ENCODE data around the gene SAP30BP. TPM values are rescaled to one million over a fixed set of nuclear protein-coding genes. Genes with fewer than 3 reads are reported as not detected.

Gene SAP30BP
- total RNA-seq, 2 experiments from 2014 or later: 93.4 to 101 TPM

DNA sequence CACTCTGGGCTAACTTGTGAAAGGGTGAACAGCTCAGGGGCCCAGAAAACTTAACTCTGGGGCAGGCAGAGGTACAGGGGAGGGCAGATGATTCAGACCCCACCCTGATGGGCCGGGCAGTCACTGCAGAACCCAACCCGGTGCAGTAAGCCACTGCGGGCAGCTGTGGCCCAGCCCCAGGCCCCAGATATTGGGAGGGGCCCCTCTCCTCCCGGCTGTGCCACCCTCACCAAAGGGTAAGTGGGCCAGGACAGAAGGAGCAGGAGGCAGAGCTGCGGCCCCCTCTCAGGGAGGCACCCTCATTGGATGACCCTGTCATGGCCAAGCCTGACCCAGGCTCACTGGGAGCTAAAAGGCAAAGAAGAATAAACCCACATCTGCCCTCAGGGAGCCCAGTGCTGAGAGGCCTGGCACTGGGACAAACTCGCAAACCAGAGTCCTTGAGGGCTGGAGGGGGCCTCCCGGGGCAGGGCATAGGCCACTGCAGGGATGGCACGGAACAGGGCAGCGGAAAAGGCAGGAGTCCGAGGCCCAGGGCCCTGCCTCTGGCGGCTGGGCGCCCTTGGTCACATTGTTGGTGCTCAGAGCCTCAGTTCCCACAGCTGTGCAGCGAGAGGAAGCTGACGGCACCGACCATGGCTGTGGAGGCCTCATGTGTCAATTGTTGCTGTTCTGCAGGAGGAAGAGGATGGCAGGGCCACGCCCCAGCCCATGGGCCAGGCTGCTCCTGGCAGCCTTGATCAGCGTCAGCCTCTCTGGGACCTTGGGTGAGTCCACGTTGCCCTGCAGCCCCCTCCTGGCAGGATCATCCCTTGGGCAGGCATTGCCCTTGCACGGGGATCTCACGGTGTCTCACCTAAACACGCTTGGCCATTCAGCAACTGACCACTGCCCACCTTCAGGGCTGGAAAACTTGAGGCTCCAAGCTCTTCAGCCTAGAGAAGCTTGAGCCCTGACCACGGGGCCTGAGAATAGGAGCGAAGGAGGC, 57.2 kb downstream of the SAP30BP start:
- Mint-ChIP-seq H3K9me3 (no peaks in the 10 kb centered on the region), H3K4me3 (no peak overlapping the region), H3K36me3 (no peaks in the 10 kb centered on the region), H3K27ac (no peak overlapping the region), H3K4me1 (peaks cover 2% of the 10 kb centered on the region), H3K27me3 (peaks cover 9% of the 10 kb centered on the region)
- DNase-seq: no peak

DNA sequence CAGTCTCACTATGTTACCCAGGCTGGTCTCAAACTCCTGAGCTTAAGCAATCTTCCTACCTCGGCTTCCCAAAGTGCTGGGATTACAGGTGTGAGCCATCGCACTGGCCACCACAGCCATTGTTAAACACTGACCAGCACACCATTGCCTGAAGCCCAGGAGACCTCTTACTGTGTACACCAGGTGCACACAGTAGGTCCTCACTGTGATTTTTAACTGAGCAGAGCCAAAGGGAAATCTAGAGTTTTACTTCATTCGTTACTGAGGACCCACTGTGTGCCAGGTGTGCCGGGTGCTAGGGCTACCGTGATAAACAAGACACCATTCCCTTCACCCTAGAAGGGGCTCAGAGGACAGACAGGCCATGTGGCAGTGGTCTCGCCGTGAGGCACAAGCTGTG, 58.4 kb downstream of the SAP30BP start:
- peaks cover 2% of the 10 kb centered on the region for H3K4me1 Mint-ChIP-seq
- no peak overlapping the region for H3K27ac Mint-ChIP-seq
- peaks cover 2% of the 10 kb centered on the region for H3K27me3 Mint-ChIP-seq
- H3K9me3 Mint-ChIP-seq: no peaks in the 10 kb centered on the region
- DNase-seq: no peak
- no peaks in the 10 kb centered on the region for H3K36me3 Mint-ChIP-seq
- no peak overlapping the region for H3K4me3 Mint-ChIP-seq

- Mint-ChIP-seq H3K36me3 (no peaks in the 10 kb centered on the region), H3K4me3 (no peak overlapping the region), H3K9me3 (no peaks in the 10 kb centered on the region), H3K27ac (no peak overlapping the region), H3K27me3 (no peaks in the 10 kb centered on the region), H3K4me1 (no peaks in the 10 kb centered on the region)
- no peak for DNase-seq
Observed at GRCh38 chr17:75727391-75727790, 60.3 kb downstream of the SAP30BP start.

- Mint-ChIP-seq H3K4me1 (no peaks in the 10 kb centered on the region), H3K4me3 (no peak overlapping the region), H3K27ac (no peak overlapping the region), H3K27me3 (no peaks in the 10 kb centered on the region), H3K36me3 (no peaks in the 10 kb centered on the region), H3K9me3 (no peaks in the 10 kb centered on the region)
- no peak for DNase-seq
Observed at GRCh38 chr17:75729351-75729750, 62.2 kb downstream of the SAP30BP start.

GRCh38 chr17:75730065-75730464, 62.9 kb downstream of the SAP30BP start:
- Mint-ChIP-seq H3K27ac (no peak overlapping the region), H3K36me3 (no peaks in the 10 kb centered on the region), H3K27me3 (no peaks in the 10 kb centered on the region), H3K4me1 (no peaks in the 10 kb centered on the region), H3K9me3 (no peaks in the 10 kb centered on the region), H3K4me3 (no peak overlapping the region)
- no peak for DNase-seq

DNA sequence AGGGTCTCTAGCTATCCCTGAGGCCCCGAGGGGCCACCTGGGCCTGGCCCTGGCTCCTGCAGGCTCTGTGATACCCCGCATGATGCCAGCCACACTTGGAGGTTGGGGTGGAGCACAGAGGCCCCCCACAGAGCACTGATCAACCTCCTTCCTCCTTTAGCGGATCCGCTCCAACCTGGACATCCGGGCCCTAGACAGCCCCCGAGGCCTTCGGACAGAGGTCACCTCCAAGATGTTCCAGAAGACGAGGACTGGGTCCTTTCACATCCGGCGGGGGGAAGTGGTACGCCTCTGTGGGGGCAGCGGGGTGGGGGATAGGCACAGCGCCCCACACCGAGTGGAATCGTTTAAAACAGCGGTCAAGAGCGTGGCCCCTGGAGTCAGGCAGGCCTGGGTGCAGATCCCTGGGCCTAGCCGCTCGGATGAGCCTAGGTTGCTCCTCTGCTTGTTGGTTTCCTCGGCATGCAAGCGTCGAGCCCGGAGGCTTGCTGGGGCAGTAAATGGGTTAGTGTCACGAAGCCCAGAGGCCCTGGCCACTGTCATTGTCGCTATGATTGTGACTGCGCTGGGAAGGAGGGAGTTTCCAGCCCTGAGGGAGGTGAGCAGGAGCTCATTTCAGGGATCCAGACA, 64.1 kb downstream of the SAP30BP start:
- Mint-ChIP-seq H3K36me3 (no peaks in the 10 kb centered on the region), H3K27me3 (no peaks in the 10 kb centered on the region), H3K4me3 (no peak overlapping the region), H3K9me3 (no peaks in the 10 kb centered on the region), H3K4me1 (no peaks in the 10 kb centered on the region), H3K27ac (no peak overlapping the region)
- DNase-seq: no peak

GRCh38 chr17:75731716-75732498, 64.8 kb downstream of the SAP30BP start:
- Mint-ChIP-seq H3K27ac (no peak overlapping the region), H3K4me3 (no peak overlapping the region)

GRCh38 chr17:75733471-75733870, 66.3 kb downstream of the SAP30BP start:
- H3K9me3 Mint-ChIP-seq: no peaks in the 10 kb centered on the region
- H3K27ac Mint-ChIP-seq: no peak overlapping the region
- no peak for DNase-seq
- no peak overlapping the region for H3K4me3 Mint-ChIP-seq
- no peaks in the 10 kb centered on the region for H3K36me3 Mint-ChIP-seq
- H3K4me1 Mint-ChIP-seq: peaks cover 4% of the 10 kb centered on the region
- H3K27me3 Mint-ChIP-seq: no peaks in the 10 kb centered on the region

More at GRCh38 chr17:75731716-75732498, 64.8 kb downstream of the SAP30BP start:
- Mint-ChIP-seq H3K27me3 (no peaks in the 10 kb centered on the region), H3K4me1 (no peaks in the 10 kb centered on the region), H3K9me3 (no peaks in the 10 kb centered on the region), H3K36me3 (no peaks in the 10 kb centered on the region)
- no peak for DNase-seq

DNA sequence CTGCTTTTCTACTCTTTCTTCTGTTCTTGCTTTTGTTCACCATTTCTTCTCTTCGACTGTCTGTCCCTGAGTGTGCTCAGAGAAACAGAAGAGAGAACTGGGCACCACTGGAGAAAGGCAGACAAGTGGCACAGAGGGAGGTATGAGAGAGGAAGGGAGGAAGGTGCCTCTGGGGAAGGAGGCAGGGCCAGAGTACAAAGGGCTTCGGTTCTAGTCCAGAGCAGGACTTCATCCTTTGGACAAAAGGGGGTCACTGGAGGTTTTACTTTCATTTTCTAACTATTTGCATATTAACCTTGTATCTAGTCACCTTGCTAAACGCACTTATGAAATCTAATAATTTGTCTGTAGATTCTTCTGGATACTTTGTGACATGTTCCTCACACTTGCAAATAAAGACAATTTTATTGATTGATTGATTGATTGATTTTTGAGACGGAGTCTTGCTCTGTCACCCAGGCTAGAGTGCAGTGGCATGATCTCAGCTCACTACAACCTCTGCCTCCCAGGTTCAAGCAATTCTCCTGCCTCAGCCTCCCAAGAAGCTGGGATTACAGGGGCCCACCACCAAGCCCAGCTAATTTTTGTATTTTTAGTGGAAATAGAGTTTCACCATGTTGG, 67.6 kb downstream of the SAP30BP start:
- Mint-ChIP-seq H3K4me3 (no peak overlapping the region), H3K4me1 (peaks cover 4% of the 10 kb centered on the region), H3K9me3 (no peaks in the 10 kb centered on the region), H3K27ac (no peak overlapping the region), H3K27me3 (no peaks in the 10 kb centered on the region), H3K36me3 (no peaks in the 10 kb centered on the region)
- no peak for DNase-seq

- H3K9me3 Mint-ChIP-seq: no peaks in the 10 kb centered on the region
- H3K27ac Mint-ChIP-seq: no peak overlapping the region
Observed at GRCh38 chr17:75736173-75736835, 69.2 kb downstream of the SAP30BP start.

DNA sequence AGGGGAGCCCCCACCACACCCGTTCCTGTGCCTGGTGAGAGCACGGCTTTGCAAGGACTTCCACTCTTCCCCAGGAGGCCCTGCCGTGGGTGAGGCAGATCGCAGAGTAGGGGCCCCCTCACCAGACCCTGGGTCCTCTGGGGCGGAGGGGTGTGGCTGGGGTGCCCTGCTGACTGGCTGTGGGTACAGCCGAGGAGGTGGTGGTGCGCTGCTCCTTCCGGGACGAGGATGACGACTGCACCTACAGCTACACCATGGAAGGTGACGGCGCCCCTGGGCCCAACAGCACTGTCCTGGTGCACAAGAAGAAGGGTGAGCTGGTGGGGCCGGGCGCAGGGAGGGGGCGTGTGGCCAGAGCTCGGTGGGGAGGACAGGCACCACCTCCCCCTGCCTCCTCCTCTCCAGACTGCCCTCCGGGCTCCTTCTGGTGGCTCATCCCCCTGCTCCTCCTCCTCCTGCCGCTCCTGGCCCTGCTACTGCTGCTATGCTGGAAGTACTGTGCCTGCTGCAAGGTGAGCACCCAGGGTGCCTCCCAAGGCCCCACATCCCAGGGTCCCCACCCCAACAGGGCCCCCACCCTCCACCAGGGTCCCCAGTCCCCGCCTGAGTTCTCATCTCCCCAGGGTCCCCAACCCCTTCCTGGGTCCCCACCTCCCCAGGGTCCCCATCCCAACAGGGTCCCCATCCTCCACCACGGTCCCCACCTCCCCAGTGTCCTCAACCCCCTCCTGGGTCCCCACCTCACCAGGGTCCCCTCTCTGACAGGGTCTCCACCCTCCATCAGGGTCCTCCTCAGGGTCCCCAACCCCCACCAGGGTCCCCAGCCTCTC, 70.2 kb downstream of the SAP30BP start:
- Mint-ChIP-seq H3K9me3 (no peaks in the 10 kb centered on the region), H3K4me3 (no peak overlapping the region), H3K36me3 (no peaks in the 10 kb centered on the region), H3K27ac (no peak overlapping the region), H3K4me1 (peaks cover 4% of the 10 kb centered on the region), H3K27me3 (no peaks in the 10 kb centered on the region)
- no peak for DNase-seq

More at GRCh38 chr17:75736173-75736835, 69.2 kb downstream of the SAP30BP start:
- Mint-ChIP-seq H3K4me1 (peaks cover 4% of the 10 kb centered on the region), H3K27me3 (no peaks in the 10 kb centered on the region), H3K36me3 (no peaks in the 10 kb centered on the region), H3K4me3 (no peak overlapping the region)
- DNase-seq: no peak

DNA sequence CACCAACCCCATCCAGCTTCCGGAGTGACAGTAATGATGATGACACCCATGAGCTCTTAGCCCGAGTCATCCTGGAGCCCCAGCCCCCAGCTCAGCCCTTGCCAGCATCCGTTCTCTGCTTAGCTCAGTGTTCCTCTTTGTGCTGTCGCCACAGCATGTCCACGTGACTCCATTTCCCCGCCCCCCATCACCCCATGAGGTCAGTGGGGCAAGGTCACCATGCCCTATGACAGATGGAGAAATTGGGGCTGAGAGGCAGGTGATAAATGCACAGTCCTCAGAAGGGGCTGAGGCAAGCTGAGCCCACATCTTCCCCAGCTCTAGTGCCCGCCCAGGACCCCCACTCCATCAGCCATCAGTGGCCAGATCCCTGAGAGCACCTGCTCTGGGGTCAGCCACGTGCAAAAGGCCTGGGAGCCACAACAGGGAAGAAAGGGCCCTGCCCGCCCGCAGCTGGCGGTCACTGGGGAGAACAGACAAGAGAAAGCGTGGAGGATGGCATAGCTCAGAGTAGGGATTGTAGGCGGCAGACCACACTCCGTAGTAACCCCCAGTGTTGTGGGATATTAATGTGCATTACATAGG, 71.2 kb downstream of the SAP30BP start:
- DNase-seq: peak; percentile 30
- peak overlapping the region; percentile 42 for H3K27ac Mint-ChIP-seq

DNA sequence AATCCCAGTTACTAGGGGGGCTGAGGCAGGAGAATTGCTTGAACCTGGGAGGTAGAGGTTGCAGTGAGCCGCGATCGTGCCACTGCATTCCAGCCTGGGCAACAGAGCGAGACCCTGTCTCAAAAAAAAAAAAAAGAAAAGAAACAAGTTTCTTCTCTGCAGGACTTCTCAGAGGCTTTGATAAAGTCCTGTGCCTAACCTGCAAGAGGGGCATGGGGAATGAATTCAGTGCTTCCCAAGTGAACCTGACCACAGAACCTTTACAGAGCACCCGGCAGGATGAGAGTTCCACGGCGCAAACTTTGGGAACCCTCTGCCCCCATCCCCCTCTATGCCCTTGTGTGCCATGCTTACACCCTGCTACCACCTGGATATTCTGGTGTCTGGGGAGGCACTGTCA, 72.0 kb downstream of the SAP30BP start:
- Mint-ChIP-seq H3K4me3 (no peak overlapping the region), H3K9me3 (no peaks in the 10 kb centered on the region), H3K36me3 (no peaks in the 10 kb centered on the region), H3K4me1 (peaks cover 4% of the 10 kb centered on the region), H3K27me3 (no peaks in the 10 kb centered on the region), H3K27ac (no peak overlapping the region)
- DNase-seq: no peak

More for the DNA sequence above, 71.2 kb downstream of the SAP30BP start:
- Mint-ChIP-seq H3K4me3 (no peak overlapping the region), H3K36me3 (no peaks in the 10 kb centered on the region), H3K9me3 (no peaks in the 10 kb centered on the region), H3K4me1 (peaks cover 4% of the 10 kb centered on the region), H3K27me3 (no peaks in the 10 kb centered on the region)
